GM19035 (cell line): ENCODE results near the gene CXCL17.
"Not testable (repeated sequence)": the region's sequence is repeated elsewhere in the genome, so short reads cannot be mapped to it uniquely, and the experiment has no call there.

Experiments
- ATAC-seq: cut with Tn5 transposase; IDR thresholded peaks from one replicate; pipeline ENCODE4 v1.9.1; 2021; ENCODE audit not compliant: unreplicated experiment

Gene CXCL17

GRCh38 chr19:42466521-42467182 lies 23.9 kb upstream of the CXCL17 start:
- no peak for ATAC-seq

- ATAC-seq, result no peak
Observed at GRCh38 chr19:42465827-42466280, 23.1 kb upstream of the CXCL17 start.

DNA sequence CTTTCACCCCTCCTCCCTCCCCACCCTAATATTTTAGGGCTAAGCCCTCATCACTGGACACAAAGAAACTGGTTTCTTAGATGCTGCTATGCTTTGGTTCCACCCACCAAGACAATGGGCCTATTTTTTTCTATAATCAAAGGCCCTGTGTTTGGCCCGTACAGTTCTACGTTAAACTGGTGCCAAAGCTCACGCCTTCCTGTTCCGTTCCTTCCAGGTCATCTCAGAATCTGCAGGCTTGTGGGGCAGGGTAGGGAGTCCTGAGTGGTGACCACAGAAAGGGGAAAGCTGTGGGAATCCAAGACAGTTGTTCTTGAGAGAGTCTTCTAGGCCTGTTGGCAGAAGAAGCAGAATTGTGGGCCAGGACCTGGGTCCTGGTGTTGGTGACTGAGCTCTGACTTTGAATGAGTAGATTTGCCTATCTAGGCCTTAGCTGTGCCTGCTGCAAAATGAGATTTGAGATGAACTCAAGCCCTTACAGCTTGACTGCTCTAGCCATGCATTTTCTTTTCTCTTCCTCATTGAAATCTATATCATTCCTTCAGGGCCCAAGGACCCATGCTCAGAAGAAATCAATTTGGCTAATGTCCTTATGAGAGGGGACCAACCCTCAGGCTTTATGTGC lies 19.1 kb upstream of the CXCL17 start:
- ATAC-seq, result no peak

GRCh38 chr19:42461231-42461630 lies 18.5 kb upstream of the CXCL17 start:
- not testable (repeated sequence) for ATAC-seq

DNA sequence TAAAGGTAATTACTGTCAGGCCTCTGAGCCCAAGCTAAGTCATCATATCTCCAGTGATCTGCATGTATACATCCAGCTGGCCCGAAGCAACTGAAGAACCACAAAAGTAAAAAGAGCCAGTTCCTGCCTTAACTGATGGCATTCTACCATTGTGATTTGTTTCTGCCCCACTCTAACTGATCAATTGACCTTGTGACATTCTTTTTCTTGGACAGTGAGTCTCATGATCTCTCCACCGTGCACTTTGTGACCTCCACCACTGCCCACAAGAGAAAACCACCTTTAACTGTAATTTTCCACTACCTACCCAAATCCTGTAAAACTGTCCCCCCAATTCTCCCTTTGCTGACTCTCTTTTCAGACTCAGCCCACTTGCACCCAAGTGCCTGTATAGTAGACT lies 17.2 kb upstream of the CXCL17 start:
- no peak for ATAC-seq

DNA sequence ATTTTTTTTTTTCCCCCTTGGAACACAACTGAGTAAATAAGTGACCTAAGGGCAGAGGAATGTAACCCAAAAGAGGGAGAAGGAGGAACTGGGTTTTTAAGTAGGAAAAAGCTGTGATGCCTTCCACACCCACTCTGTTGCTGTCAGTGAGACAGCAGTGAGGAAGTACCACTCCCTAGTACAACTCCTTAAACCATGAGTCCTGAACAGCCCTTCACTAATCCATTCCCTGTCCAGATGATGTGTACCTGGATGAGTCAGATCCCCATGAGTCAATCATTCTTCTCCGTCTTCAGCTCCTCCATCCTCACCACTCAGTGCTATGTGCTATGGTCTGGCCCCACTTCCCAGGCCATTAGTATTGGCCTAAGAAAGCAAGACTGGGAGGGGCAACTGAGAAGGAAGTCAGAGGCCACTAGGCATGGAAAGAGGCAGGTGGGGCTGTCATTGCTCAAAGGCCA lies 12.9 kb upstream of the CXCL17 start:
- no peak for ATAC-seq

DNA sequence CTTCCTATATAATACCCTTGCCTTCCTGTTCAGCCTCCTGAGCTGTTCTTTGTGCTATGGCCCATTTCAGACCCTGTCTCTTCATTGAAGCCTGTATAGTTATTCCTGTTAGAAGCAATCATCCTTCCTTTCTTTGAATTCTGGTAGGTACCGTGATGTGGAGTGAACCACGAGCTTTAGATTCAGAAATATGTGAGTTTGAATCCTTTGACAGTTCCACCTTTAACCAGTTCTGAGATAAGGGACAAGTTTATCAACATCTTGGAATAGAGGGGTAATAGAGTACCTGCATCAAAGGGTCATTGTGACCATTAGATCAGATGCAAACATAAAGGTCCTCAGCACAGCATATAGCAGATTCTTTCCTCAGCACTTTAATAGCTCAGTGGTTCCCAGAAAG lies 12.3 kb upstream of the CXCL17 start:
- no peak for ATAC-seq

GRCh38 chr19:42452590-42452989 lies 9.8 kb upstream of the CXCL17 start:
- ATAC-seq, result no peak

DNA sequence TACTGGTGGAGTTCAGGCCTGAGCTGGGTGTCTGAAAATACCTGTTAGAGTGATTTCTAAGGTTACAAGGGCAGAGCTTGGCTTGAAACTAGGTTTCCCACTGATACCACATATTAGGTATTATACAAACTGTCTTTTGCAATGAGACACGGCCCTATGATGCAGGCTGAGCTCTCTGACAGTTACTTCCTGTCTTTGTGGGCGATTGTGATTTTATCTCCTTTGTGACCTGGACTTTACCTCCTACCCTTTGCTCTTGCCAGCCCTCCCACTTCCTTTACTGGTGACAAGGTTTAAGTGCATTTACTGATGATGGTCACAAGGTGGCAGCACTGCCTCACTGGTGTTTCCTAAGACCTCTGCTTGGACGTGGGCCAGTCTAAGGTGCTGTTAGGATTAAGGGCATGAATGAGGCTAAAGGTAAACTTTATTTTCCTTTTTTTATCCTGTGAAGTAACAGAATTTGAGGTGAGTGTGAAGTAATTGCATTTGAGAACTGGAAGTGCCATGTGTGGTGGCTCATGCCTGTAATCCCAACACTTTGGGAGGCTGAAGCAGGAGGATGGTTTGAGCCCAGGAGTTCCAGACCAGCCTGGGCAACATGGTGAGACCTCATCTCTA lies 7.7 kb upstream of the CXCL17 start:
- peak; percentile 83 for ATAC-seq

GRCh38 chr19:42448306-42448705 lies 5.6 kb upstream of the CXCL17 start:
- not testable (repeated sequence) for ATAC-seq

- ATAC-seq, result no peak
Observed at GRCh38 chr19:42445948-42446347, 3.2 kb upstream of the CXCL17 start.

- ATAC-seq, result no peak
Observed at GRCh38 chr19:42443944-42444398, 1.2 kb upstream of the CXCL17 start.

- ATAC-seq, result no peak
Observed at GRCh38 chr19:42441049-42441445, 1.7 kb downstream of the CXCL17 start.

GRCh38 chr19:42440357-42441048 lies 2.2 kb downstream of the CXCL17 start:
- no peak for ATAC-seq

DNA sequence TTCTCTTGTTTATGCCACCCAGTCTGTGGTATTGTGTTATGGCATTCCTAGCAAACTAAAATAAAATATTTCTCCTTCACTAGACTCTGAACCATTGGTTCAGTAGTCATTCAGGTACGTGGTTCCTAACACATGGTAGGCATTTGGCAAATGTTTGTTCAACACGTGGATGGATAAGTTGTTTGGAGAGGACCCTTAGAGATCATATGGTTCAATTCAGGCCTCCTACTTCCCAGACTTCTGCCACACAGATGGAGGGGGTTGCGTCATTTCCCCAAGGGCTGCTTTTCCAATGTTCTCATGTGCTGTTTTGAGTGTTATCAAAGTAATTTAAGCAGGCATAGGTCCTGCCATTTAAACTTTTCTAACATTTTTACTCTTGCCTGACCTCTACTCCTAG lies 6.7 kb downstream of the CXCL17 start:
- ATAC-seq, result no peak

DNA sequence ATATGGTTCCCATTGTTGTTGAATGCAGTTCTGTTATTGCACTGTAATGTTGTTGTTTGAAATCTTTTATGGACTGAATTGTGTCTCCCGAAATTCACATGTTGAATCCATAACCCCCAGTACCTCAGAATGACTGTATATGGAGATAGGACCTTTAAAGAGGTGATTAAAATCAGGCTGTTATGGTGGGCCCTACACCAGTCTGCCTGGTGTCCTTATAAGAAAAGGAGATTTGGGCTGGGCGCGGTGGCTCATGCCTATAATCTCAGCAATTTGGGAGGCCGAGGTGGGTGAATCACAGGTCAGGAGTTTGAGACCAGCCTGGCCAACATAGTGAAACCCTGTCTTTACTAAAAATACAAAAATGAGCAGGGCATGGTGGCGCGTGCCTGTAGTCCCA lies 7.4 kb downstream of the CXCL17 start:
- no peak for ATAC-seq

- ATAC-seq, result no peak
Observed at GRCh38 chr19:42433503-42434260, 9.1 kb downstream of the CXCL17 start.

GRCh38 chr19:42431486-42431885 lies 11.3 kb downstream of the CXCL17 start:
- no peak for ATAC-seq

- ATAC-seq, result no peak
Observed at GRCh38 chr19:42428676-42429075, 14.1 kb downstream of the CXCL17 start.

- no peak for ATAC-seq
Observed at GRCh38 chr19:42427313-42427712, 15.4 kb downstream of the CXCL17 start, which contains the start of gene LIPE. Gene LIPE, minus strand, starts transcription at chr19:42427388. Its CDS starts 239 bp downstream, at chr19:42427149.

DNA sequence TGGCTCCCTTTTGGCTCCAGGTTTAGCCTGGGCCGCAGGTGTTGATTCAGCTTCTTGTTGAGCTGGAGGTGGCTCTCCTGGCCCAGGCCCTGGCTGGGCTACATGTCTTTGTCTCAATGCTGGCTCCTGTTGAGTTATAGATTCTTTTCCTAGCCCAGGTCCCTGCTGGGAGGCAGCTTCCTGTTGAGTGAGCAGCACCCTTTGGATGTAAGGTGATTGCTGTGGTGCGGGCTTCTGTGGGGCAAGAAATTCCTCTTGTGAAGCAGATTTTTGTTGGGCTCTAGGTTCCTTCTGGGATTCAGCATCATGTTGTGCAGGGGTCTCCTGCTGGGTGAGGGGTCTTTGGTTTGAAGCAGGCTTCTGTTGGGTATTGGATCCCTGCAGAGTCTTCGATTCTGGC lies 16.1 kb downstream of the CXCL17 start:
- ATAC-seq, result no peak
